Renal cortex interstitium (tissue), 15 donors: ENCODE data around the gene XNDC1N. TPM values are rescaled to one million over a fixed set of nuclear protein-coding genes. Genes with fewer than 3 reads are reported as not detected.
A peak's percentile ranks its signal among the peaks of the same experiment; 100 is the strongest.

Experiments
- DNase-seq, 11 donors: peaks; one replicate each; pipeline ENCODE4 v3.0.0-alpha.2; 2013; ENCODE audit warnings: low read depth in 9 of 11, low spot score in 4 of 11; ENCODE audit errors: extremely low read depth in 1 of 11
- long read RNA-seq, 16 experiments: transcript quantifications; one replicate each; lab custom pipeline, GENCODE V29; 2026
- polyA plus RNA-seq, 3 donors: library from polyadenylated mRNA; unstranded; fragments of 120-200 nt; gene quantifications; one replicate each; pipeline ENCODE4 v1.2.1, GENCODE V29; 2013; ENCODE audit not compliant: insufficient read length in 3 of 3

XNDC1N gene, protein sequence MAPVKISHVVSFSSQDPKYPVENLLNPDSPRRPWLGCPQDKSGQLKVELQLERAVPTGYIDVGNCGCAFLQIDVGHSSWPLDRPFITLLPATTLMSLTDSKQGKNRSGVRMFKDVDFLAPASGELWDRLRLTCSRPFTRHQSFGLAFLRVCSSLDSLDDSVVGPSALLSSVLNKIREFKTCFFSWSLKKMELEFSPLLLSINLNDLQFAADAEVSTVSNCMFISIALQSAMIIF
- 10 to 100 TPM in 1 of 3 donors, 1 to 10 TPM in 2; 6.6 to 10.8 (median 7.7) TPM for polyA plus RNA-seq
- long read RNA-seq, donor 1 = 0 reads
- long read RNA-seq, donor 2 = 0 reads
- long read RNA-seq, donor 3 = 0 reads
- long read RNA-seq, donor 4, partial matches to known transcripts = 0 of 1 reads
- long read RNA-seq, donor 4, other reads (novel, unspliced or antisense) = 0 of 1 reads
- long read RNA-seq, donor 5 = 0 reads
- long read RNA-seq, donor 6 = 0 reads
- long read RNA-seq, donor 7 = 0 reads
- long read RNA-seq, donor 8, partial matches to known transcripts = 0 of 3 reads
- long read RNA-seq, donor 8, other reads (novel, unspliced or antisense) = 0 of 3 reads
- long read RNA-seq, donor 9 = 0 reads
- long read RNA-seq, donor 10, partial matches to known transcripts = 0 of 1 reads
- long read RNA-seq, donor 10, other reads (novel, unspliced or antisense) = 0 of 1 reads
- long read RNA-seq, donor 11 = 0 reads
- long read RNA-seq, donor 12 = 0 reads
- long read RNA-seq, donor 13 = 0 reads
- long read RNA-seq, donor 14 = 0 reads
- long read RNA-seq, donor 15 = 0 reads
- long read RNA-seq, donor 16, partial matches to known transcripts = 0 of 1 reads
- long read RNA-seq, donor 16, other reads (novel, unspliced or antisense) = 0 of 1 reads

DNA sequence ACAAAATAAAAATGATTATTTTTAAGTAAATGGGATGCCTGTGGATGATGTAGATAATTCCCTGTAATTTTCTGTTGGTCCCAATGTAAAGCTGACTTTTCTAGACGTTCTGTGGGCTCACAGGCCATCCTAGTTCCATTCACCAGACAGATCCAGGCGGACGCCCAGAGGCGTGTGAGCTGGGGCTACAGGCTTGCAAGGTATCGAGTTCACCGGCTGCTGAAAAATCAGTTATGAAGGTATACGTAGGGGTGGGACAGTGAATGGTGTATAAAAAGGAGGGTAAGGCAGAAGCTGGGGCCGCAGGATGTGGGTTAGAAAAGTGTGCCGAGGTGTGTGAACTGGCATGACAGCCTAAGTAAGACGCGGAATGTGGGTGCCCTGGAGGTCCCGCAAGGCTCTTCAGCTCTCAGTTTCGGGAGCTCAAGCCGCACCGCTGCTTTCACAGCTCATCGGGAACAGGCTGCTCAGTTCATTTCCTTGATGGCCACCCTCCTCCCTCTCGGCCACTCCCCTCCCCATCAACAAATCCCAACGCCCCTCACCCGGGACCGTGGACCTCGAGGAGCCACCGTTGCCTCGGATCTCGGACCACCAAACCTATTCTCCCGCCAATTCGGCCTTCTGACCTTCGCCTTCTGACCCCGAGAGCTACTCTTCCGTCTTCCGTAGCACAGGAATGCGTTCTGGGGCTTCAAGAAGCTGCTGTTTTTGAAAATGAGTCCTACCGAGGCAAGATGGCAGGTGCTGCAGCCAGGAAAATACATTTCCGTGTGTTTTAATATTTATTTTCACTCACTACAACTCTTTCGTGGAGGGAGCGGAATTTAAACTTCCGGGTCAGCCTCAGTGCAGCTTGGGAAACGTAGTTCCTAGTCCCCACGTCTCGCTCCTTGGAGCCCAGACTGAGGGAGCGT is at the start of gene XNDC1N:
Gene XNDC1N, minus strand, starts transcription at position 775 of the 917 bp plus-strand sequence. CDS start 5,241 bp downstream, outside the sequence.
- DNase-seq = peak in 9 of 11 donors; percentile 82 to 93 (median 90)

DNA sequence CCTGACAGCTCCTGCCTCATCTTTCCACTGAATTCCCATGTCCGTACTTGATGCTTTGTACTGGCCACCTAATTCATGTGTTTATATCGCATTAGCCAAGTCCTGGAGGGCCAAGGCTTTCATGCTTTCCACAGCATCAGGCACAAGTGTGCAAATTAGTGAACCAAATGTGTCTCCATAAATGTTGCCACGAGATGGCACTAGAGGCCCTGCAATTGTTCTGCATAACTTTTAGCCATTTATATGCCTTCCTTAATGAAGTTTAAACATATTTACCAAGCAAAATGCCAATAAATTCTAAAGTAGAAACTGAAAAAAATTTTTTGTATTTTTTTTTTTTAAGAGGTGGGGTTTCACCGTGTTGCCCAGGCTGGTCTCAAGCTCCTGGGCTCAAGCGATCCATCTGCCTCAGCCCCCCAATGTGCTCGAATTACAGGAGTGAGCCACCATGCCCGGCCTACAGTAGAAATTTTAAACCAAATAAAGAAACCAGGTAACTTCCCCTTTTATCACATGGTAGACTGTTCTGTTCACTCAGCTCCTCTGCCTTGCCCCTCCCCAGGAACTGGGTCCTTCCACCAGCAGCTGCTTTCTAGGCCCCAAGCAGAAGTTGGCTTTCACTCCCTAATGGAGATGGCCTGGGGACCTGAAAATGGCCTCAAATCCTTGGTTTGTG is 49.5 kb upstream of the XNDC1N start:
- peak in 3 of 11 donors; percentile 45 to 53 (median 50) for DNase-seq

DNA sequence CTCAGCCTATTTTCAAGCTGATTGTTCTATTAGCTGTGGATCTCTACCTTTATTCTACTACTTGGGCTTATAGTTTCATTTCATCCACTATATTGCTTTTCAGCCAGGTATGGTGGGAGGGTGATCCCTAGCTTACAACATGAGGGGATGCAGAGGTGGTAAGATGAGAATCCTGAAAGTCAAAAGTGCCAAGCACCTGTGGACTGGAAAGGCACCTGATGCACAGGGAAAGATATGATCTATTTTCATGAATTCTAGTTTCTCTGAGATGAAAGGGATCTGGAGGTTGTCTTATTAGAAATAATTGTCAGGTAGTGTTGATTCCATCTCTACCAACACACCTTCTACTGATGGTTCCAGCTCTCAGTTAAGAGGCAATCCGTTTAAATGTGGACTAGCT is 48.7 kb upstream of the XNDC1N start:
- DNase-seq = no peak

DNA sequence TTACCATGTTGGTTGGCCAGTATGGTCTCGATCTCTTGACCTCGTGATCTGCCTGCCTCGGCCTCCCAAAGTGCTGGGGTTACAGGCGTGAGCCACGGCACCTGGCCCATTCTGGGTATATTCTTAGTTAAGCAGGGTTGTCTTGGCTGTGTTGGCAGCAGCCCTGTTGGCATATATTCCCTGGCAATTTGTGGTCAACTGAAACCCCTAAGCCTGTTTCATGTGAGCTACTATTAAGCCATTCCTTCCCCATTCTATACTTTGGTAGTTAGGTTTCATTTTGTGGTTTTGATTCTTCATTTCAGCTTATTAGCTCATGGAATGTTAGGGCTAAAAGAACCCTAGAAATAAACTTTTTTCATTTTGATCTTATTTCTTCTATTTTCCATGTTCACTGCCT is 48.2 kb upstream of the XNDC1N start:
- no peak for DNase-seq

DNA sequence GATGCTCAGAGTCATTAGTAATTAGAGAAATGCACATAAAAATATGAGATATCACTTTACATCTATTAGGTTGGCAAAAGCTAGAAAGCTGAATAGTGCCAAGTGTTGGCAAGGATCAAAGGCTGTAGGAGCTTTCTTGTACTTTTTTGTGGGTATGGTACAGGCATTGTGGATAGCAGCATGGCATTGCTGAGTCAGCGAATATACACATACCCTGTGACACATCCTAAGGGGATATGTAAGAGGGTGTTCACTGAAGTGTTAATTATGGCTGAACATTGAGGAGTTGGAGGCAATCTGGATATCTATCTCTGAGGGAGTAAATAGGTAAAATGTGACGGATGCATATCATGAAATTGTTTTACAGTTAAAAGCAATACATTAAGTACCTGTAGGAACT is 43.3 kb upstream of the XNDC1N start:
- no peak for DNase-seq

DNA sequence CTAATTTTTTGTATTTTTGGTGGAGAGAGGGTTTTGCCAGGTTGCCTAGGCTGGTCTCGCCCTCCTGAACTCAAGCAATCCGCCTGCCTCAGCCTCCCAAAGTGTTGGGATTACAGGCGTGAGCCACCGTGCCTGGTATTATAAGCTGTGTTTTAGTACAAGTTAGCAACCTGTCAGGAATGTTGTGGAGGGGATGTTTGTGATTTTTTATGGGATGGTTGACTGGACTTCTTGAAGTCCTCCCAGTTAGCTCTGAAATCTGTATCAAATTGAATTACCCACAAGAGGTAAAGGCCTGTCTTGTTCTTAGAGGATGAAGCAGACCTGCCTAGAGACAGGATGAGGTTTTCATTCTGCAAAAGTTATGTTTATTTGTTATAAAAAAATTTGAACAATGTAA is 36.2 kb upstream of the XNDC1N start:
- DNase-seq = no peak

DNA sequence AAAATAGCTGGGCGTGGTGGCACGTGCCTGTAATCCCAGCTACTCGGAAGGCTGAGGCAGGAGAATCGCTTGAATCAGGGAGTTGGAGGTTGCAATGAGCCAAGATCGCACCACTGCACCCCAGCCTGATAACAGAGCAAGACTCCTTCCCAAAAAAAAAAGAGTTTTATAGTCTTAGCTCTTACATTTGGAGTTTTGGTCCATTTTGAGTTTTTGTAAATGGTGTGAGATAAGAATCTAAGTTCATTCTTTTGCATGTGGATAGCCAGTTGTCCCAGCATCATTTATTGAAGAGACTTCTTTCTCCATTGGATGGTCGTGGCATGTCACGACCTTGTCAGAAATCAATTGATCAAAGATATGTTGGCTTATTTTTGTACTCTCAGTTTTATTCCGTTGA is 35.1 kb upstream of the XNDC1N start:
- DNase-seq = no peak

DNA sequence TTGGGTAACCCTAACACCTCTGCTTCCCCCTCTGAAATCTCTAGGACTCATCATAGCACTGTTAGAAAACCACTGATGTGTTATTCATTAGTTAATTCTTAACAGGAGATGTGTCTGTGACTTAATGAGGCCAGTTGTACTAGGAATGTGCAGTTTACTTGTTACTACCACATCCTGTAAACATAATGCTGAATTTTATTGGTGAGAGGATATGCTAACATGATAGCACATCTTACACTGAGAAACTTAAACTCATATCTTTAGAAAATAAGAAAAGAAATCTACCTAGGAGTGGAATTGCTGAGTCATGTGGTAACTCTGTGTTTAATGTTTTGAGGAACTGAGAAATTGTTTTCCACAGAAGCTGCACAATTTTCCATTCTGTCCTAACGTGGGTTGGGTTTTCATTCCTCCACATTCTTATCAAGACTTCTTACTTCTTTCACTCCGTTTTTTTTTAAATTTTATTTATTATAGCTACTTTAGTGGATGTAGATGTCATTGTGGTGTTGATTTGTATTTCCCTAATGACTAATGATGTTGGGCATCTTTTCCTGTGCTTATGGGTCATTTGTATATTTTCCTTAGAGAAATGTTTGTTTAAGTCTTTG is 34.1 kb upstream of the XNDC1N start:
- peak in 1 of 11 donors; percentile 22 for DNase-seq

DNA sequence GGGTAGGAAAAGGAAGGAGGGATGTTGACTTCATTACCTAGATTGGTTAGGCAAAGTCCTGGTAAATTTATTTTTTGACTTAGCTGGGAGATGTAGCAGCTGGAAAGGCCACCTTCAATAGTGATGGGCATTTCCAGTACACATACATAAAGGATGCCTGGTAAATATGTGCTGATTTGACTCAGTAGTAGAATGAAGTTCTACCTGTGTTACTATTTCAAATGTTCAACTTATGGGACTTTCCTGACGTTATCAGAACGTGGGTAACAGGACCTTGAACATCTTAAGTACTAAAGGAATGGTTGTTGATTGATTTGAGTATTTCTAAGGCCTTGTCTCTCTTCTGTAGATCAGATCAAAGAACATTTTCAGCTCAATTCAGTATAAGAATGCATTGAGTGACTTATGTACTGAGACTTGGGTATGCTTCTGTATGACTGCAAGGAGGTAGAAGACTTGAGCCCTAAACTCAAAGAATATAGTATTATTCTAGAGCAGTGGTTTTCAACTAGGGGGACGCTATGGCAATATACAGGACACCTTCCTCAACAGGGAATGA is 27.6 kb upstream of the XNDC1N start:
- no peak for DNase-seq

DNA sequence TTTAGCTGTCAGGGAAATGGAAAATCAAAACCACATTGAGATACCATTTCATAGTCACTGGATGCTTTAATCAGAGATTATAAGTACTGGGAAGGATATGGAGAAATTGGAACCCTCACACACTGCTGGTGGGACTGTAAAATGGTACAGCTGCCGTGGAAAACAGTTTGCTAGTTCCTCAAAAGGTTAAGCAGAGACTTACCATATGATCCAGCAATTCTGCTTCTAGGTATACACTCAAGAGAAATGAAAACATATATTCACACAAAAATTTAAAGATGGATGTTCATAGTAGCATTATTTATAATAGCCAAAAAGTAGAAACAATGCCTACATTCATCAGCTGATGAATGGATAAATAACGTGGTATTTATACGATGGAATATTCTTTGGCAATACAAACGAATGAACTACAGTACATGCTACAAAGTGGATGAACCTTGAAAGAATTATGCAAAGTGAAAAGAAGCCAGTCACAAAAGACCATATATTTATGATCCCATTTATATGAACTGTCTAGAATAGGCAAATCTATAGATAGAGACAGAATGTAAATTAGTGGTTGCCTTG is 23.4 kb upstream of the XNDC1N start:
- DNase-seq = no peak

DNA sequence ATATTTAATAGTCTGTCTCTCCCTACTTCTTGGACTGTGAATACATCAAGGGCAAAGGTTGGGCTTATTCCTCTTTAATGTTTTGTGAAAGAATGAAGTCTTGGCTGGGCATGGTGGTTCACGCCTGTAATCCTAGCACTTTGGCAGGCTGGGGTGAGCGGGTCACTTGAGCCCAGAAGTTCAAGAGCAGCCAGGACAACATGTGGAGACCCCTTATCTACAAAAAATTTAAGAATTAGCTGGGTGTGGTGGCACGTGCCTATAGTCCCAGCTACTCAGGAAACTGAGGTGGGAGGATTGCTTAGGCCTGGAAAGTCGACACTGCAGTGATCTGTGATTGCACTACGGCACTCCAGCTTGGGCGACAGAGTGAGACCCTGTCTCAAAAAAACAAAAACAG is 20.6 kb upstream of the XNDC1N start:
- no peak for DNase-seq

DNA sequence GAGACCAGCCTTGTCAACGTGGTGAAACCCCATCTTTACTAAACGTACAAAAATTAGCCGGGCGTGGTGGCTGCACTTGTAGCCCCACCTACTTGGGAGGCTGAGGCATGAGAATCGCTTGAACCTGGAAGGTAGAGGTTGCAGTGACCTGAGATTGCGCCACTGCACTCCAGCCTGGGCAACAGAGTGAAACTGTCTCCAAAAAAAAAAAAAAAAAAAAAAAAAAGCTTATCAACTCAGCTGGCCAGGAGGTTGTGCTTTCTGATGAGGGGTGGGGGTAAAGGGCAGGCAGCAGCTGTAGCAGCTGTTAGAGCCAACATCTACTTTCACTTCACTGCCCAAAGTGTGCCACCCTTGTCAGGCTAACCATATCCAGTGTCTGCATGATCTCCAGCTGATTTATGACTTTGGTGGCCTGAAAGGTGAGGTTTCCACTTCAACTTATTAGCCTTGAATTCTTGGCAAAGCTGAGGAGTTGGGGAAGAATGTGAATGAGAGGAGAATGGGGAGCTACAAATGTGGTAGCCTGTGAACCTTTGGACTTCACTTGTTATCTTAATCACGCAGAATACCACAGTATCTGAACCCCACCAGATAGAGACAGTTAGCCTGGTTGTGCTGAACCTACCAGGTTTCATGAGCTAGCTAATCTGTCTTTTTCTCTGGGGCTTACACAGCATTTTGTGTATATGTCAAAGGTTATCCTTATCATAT is 20.1 kb upstream of the XNDC1N start:
- DNase-seq = peak; percentile 20 to 58 (median 36)

DNA sequence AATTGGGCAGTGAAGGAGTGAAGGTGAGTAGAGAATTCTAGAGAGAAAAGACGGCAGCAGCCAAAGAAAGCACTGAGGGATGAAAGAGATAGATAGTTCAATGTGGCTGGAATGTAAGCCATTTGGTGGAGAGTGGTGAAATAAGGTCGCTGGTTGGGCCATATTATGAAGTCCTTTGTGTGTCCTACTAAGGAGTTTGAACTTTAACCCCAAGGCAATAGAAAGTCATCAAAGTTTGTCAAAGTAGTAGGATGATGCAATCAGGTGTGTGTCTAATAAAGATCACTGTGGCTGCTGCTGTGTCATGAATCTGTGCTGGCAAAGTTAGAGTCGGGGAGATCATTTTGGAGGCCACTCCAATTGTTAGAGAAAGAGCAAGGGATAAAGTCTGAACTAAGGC is 19.1 kb upstream of the XNDC1N start:
- DNase-seq = no peak

DNA sequence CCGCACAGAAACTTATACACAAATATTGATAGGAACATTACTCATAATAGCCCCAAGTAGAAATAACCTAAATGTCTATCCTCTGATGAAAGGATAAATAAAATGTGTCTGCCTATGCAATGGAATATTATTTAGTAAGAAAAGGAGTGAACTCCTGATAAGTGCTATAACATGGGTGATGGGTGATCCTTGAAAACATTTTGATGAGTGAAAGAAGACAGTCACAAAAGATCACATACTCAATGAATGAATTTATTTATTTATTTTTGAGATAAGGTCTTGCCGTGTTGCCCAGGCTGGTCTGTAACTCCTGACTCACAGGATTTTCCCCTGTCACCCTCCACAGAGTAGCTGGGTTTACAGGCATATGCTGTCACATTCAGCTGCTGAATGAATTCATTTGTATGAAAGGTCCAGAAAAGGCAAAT is 17.8 kb upstream of the XNDC1N start:
- no peak for DNase-seq

DNA sequence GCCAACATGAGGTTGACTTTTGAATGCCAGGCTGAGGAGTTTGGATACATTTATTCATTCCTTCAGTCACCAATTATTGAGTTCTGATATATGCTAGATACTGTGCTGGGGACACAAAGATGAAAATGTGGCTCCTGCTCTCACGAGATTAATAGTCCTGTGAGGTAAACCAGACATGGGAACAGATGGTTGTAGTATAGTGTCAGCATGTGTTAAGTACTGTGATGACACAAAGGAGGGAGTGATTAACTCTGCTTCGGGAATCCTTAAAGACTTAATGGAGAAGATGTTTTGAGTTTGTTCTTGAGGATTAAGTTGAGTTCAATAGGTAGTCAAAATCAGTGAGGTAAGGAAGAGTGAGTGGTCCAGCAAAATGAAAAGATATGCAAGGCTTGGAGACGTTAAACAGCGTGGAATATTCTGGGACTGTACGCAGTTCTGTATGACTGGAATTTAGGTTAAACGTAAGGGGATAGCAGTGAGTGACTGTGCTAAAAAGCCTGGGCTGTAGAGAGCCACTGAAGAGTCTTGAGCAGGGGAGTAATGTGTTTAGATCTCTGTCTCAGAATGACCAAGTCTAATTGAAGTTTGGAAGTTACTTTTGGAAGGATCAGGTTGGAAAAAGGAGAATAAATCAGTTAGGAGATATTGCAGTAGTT is 12.3 kb upstream of the XNDC1N start:
- no peak for DNase-seq

DNA sequence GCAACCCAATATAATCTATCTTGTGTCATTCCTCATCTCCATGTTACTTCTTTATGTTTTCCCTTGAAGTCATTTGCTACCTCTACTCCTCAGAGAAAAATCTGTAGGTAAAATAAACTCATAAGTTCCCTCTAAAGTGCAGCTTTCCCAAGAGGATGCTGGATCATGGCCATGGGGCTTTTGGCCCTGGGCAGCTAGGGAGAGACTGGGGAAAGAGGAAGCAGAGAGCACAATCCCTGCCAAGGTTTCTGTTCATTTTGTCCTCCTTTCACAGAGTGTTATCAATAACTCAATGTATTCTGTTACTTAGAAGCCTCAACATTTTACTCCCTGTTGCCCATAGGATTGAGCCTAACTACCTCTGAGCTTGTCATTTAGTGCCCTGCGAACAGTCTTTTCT is 9.4 kb upstream of the XNDC1N start:
- DNase-seq = no peak
